ENCODE data around the gene RFX8.

Gene RFX8

GRCh38 chr2:101362777-101363176 is 112.1 kb downstream of the RFX8 start:
- H3K9ac ChIP-seq (ENCODE audit: low read length), result no peak overlapping the region
- H3K4me1 ChIP-seq (ENCODE audit: low read length), result no peaks in the 10 kb centered on the region
- H3F3A ChIP-seq (ENCODE audit: insufficient read depth, low read length), result no peaks in the 10 kb centered on the region
- H3K4me2 ChIP-seq (ENCODE audit: low read depth, low read length), result no peak overlapping the region
- H3K27me3 ChIP-seq (replicated peaks; ENCODE audit: insufficient read depth, low read length), result no peaks in the 10 kb centered on the region
- no peaks in the 10 kb centered on the region for H4K20me1 ChIP-seq (ENCODE audit: insufficient read depth, low read length)
- no peaks in the 10 kb centered on the region for H3K36me3 ChIP-seq (replicated peaks; ENCODE audit: insufficient read depth, low read length)
- no peak overlapping the region for H2AFZ ChIP-seq (ENCODE audit: low read length)
- H3K9me2 ChIP-seq (replicated peaks; ENCODE audit: insufficient read depth, low read length), result no peaks in the 10 kb centered on the region
- no peaks in the 10 kb centered on the region for H3K9me3 ChIP-seq (replicated peaks; ENCODE audit: insufficient read depth, low read length)
- H3K4me3 ChIP-seq (ENCODE audit: low read length), result no peak overlapping the region
- no peak for TF ChIP-seq CTCF (IDR thresholded peaks at IDR 0.05; ENCODE audit: low read length)
- no peak for TF ChIP-seq EZH2phosphoT487 (IDR thresholded peaks at IDR 0.05; ENCODE audit: low read length)
- no peak for TF ChIP-seq EZH2 (optimal IDR thresholded peaks at IDR 0.05; ENCODE audit: low read depth, low read length)
- no peak overlapping the region for H3K27ac ChIP-seq (ENCODE audit: low read length)
- H3K79me2 ChIP-seq (ENCODE audit: low read length), result no peaks in the 10 kb centered on the region
- DNase-seq, result no peak

DNA sequence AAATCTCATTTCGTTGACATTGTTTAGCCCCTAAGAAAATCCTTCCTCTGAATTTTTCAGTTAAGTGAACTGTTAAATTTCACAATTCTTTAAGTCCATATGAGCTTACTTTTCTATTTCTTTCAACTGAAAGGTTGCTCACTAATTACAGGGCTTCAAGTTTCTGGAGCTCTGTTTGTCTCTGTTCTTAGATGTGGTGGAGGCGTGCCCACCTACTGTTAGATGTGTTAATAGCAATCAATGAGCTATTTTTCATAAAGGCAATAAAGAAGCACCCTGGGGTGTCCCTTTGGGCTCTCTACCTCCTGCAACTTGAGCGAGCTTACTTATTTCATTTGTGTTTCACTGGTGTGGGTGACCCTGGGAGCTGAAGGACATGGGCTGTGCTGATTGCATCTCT is 112.6 kb downstream of the RFX8 start:
- Histone ChIP-seq H3K9me2 (replicated peaks; ENCODE audit: insufficient read depth, low read length) (no peaks in the 10 kb centered on the region), H3K9ac (ENCODE audit: low read length) (no peak overlapping the region), H4K20me1 (ENCODE audit: insufficient read depth, low read length) (no peaks in the 10 kb centered on the region), H2AFZ (ENCODE audit: low read length) (no peak overlapping the region), H3K4me1 (ENCODE audit: low read length) (no peaks in the 10 kb centered on the region), H3K79me2 (ENCODE audit: low read length) (no peaks in the 10 kb centered on the region), H3K36me3 (replicated peaks; ENCODE audit: insufficient read depth, low read length) (no peaks in the 10 kb centered on the region), H3K27ac (ENCODE audit: low read length) (no peak overlapping the region), H3F3A (ENCODE audit: insufficient read depth, low read length) (no peaks in the 10 kb centered on the region), H3K4me3 (ENCODE audit: low read length) (no peak overlapping the region), H3K4me2 (ENCODE audit: low read depth, low read length) (no peak overlapping the region), H3K27me3 (replicated peaks; ENCODE audit: insufficient read depth, low read length) (no peaks in the 10 kb centered on the region), H3K9me3 (replicated peaks; ENCODE audit: insufficient read depth, low read length) (no peaks in the 10 kb centered on the region)
- no peak for TF ChIP-seq EZH2phosphoT487 (IDR thresholded peaks at IDR 0.05; ENCODE audit: low read length)
- no peak for TF ChIP-seq EZH2 (optimal IDR thresholded peaks at IDR 0.05; ENCODE audit: low read depth, low read length)
- no peak for TF ChIP-seq CTCF (IDR thresholded peaks at IDR 0.05; ENCODE audit: low read length)
- DNase-seq, result no peak

DNA sequence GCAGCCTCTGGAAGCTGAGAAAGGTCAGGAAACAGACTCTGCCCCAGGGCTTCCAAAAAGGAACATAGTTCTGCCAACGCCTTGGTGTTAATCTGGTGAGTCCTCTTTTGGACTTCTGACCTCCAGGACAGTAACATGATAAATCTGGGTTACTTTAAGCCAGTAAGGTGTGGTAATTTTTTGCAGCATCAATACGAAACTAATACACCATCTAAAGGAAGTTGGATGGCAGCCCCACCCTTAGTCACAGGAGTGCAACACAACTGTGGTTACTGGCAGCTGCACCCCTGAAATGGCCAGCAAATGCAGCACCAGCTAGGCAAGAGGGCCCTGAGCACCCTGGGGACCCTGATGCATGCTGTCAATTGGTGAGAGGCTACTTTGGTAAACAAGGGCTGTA is 113.4 kb downstream of the RFX8 start:
- H3K4me3 ChIP-seq (ENCODE audit: low read length), result no peak overlapping the region
- peak; percentile 33 for DNase-seq
- H4K20me1 ChIP-seq (ENCODE audit: insufficient read depth, low read length), result no peaks in the 10 kb centered on the region
- H3K36me3 ChIP-seq (replicated peaks; ENCODE audit: insufficient read depth, low read length), result no peaks in the 10 kb centered on the region
- H3K9me3 ChIP-seq (replicated peaks; ENCODE audit: insufficient read depth, low read length), result no peaks in the 10 kb centered on the region
- no peak overlapping the region for H3K4me2 ChIP-seq (ENCODE audit: low read depth, low read length)
- no peaks in the 10 kb centered on the region for H3K79me2 ChIP-seq (ENCODE audit: low read length)
- H3K9ac ChIP-seq (ENCODE audit: low read length), result no peak overlapping the region
- no peaks in the 10 kb centered on the region for H3K27me3 ChIP-seq (replicated peaks; ENCODE audit: insufficient read depth, low read length)
- no peaks in the 10 kb centered on the region for H3F3A ChIP-seq (ENCODE audit: insufficient read depth, low read length)
- no peak overlapping the region for H3K27ac ChIP-seq (ENCODE audit: low read length)
- no peaks in the 10 kb centered on the region for H3K9me2 ChIP-seq (replicated peaks; ENCODE audit: insufficient read depth, low read length)
- no peak for TF ChIP-seq EZH2 (optimal IDR thresholded peaks at IDR 0.05; ENCODE audit: low read depth, low read length)
- no peak for TF ChIP-seq CTCF (IDR thresholded peaks at IDR 0.05; ENCODE audit: low read length)
- no peak for TF ChIP-seq EZH2phosphoT487 (IDR thresholded peaks at IDR 0.05; ENCODE audit: low read length)
- no peaks in the 10 kb centered on the region for H3K4me1 ChIP-seq (ENCODE audit: low read length)
- no peak overlapping the region for H2AFZ ChIP-seq (ENCODE audit: low read length)

Data from MM.1S (cell line).